ENCODE measurements around the gene PDRG1.

Gene PDRG1

DNA sequence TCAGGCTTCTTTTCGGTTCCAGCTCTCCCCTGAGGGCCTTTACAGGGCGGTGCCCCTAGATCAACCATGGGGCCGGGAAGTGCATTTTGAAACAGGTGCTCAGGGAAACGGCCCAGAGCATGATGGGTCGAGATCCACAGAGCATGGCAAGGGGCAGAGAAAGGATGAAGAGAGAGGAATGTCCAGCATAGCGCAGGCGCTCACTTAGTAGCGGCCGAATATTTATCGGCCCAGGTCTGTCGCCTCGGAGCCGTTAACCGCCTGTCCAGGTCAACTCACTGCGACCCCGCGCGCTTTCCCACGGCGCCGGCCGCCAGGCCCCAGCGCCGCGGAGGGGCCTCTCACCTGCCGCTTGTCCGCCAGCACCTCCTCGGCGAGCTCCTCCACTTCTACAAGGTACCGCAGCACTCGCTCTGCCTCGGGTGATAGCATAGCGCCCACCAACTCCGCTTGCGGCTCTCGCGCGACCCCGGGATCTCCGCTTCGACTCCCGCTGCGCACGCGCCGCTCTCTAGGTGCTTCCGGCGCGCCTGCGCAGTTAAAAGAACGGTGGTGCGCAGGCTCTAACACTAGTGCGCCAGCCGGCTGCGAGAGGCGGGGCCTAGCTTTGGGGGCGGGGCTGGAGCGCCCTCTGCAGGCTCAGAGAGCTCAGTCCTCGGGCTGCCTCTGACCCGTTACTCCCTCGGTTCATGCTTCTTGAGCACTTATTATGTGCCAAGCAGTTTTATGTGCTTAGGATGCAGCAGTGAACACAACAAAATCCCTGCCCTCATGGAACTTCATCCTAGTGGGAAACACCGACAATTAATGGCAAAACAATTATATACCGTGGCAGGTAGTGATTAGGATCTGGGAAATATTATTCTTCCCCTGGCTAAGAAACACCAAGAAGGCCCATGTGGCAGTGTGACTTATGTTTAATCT lies at the start of gene PDRG1:
PDRG1 (minus strand) TSS at position 517 of the 924 bp plus-strand sequence; CDS start at position 432, 85 bp downstream.
- TF ChIP-seq, protein P1, sequence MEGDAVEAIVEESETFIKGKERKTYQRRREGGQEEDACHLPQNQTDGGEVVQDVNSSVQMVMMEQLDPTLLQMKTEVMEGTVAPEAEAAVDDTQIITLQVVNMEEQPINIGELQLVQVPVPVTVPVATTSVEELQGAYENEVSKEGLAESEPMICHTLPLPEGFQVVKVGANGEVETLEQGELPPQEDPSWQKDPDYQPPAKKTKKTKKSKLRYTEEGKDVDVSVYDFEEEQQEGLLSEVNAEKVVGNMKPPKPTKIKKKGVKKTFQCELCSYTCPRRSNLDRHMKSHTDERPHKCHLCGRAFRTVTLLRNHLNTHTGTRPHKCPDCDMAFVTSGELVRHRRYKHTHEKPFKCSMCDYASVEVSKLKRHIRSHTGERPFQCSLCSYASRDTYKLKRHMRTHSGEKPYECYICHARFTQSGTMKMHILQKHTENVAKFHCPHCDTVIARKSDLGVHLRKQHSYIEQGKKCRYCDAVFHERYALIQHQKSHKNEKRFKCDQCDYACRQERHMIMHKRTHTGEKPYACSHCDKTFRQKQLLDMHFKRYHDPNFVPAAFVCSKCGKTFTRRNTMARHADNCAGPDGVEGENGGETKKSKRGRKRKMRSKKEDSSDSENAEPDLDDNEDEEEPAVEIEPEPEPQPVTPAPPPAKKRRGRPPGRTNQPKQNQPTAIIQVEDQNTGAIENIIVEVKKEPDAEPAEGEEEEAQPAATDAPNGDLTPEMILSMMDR (conservative IDR thresholded peaks at IDR 0.05; ENCODE audit: low read depth), result peak; percentile 100
- POLR2A ChIA-PET (ENCODE audit: low non-redundant PET), result interaction anchor here (0.5 to 1.1 kb wide), 7 partner anchors 10 to 118 kb away, joined by 3 to 7 read pairs (median 3); no protein-coding TSS in a partner anchor
- peak; percentile 98 for DNase-seq (ENCODE audit: low spot score)
- peak within 1 kb of the TSS; percentile 61 for H3K27ac ChIP-seq
- CTCF ChIA-PET, result interaction anchor here (0.6 to 3.7 kb wide), 34 partner anchors 8 to 838 kb away, joined by 3 to 73 read pairs (median 4); no protein-coding TSS in a partner anchor

DNA sequence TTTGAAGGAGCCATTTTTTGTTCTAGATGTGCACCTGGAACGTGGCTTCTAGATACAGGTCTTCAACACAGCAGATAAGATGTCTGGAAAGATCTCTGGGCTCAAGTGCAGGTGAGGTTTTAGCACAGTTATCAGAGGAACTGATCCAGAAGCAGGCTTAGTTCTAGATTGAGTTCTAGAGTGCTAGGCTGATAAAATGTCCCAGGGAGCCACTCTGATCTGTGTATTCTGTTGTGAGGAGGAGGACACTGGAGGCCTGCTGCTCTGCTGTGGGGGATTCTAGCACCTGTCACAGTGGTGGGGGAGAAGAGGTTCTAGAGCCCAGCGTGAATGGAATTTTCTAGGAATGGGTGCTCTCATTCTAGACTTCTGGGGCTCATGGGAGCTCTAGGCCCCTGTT lies 46.4 kb upstream of the PDRG1 start:
- DNase-seq (ENCODE audit: low spot score), result no peak
- CTCF ChIA-PET, result interaction anchor here (0.6 kb wide), 1 partner anchor 94 kb away, joined by 4 read pairs; no protein-coding TSS in a partner anchor
- TF ChIP-seq, protein P1 (conservative IDR thresholded peaks at IDR 0.05; ENCODE audit: low read depth), result no peak
- H3K27ac ChIP-seq, result no peak overlapping the region
- POLR2A ChIA-PET (ENCODE audit: low non-redundant PET), result no interaction called here

GRCh38 chr20:31996996-31997395 lies 45.1 kb upstream of the PDRG1 start:
- DNase-seq (ENCODE audit: low spot score), result no peak
- ChIA-PET POLR2A (ENCODE audit: low non-redundant PET) (no interaction called here), CTCF (no interaction called here)
- no peak overlapping the region for H3K27ac ChIP-seq
- TF ChIP-seq, protein P1 (conservative IDR thresholded peaks at IDR 0.05; ENCODE audit: low read depth), result no peak

- DNase-seq (ENCODE audit: low spot score), result no peak
- ChIA-PET POLR2A (ENCODE audit: low non-redundant PET) (no interaction called here), CTCF (interaction anchor here (0.6 to 1.0 kb wide), 2 partner anchors 9 to 27 kb away, joined by 3 read pairs; no protein-coding TSS in a partner anchor)
- TF ChIP-seq, protein P1 (conservative IDR thresholded peaks at IDR 0.05; ENCODE audit: low read depth), result no peak
- no peak overlapping the region for H3K27ac ChIP-seq
Measured at GRCh38 chr20:31992086-31992485, 40.2 kb upstream of the PDRG1 start.

- POLR2A ChIA-PET (ENCODE audit: low non-redundant PET), result no interaction called here
- DNase-seq (ENCODE audit: low spot score), result no peak
- CTCF ChIA-PET, result interaction anchor here (0.6 kb wide), 1 partner anchor 20 kb away, joined by 7 read pairs; no protein-coding TSS in a partner anchor
- TF ChIP-seq, protein P1 (conservative IDR thresholded peaks at IDR 0.05; ENCODE audit: low read depth), result no peak
- H3K27ac ChIP-seq, result no peak overlapping the region
Measured at GRCh38 chr20:31991339-31991705, 39.5 kb upstream of the PDRG1 start.

DNA sequence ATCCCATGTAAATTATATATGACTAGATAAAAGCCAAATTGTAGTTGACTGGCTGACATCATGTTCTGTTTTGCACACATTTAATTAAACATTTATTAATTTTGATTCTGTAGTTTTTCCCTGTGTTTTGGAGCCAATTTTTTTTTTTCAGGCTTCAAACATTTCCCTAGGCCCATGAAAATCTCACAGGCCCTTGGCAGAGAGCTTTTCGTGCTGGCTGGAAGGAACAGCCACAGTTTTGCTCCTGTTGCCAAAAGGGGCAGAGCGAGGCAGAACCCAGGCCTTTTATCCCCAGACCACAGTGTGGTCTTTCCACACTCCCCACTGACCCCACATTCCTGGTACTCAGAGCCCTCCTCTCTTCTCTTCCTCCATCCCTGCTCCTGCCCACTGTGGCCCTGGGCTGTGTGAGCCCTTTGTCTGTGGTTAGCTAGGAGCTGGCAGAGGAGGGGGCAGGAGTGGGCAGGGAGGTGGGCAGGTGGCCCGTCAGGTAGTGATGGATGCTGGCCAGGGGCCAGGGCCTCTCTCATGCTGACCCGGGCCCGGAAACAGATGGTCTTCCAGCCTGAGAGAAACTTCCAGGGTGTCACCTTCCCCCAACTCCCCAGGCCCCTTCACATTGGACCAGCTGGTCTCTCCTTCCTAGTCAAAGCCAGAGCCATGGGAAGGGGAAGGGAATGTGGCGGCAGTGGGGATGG lies 38.9 kb upstream of the PDRG1 start:
- no peak for DNase-seq (ENCODE audit: low spot score)

More for the DNA sequence above, 38.9 kb upstream of the PDRG1 start:
- POLR2A ChIA-PET (ENCODE audit: low non-redundant PET), result no interaction called here
- H3K27ac ChIP-seq, result no peak overlapping the region
- TF ChIP-seq, protein P1 (conservative IDR thresholded peaks at IDR 0.05; ENCODE audit: low read depth), result no peak
- CTCF ChIA-PET, result interaction anchor here (0.6 to 0.7 kb wide), 2 partner anchors 19 to 318 kb away, joined by 4 to 7 read pairs; no protein-coding TSS in a partner anchor
